NCI-H82 (cell line): ENCODE data around the gene LARGE1.

Experiments used
- DNase-seq: peaks from one replicate; lab custom pipeline; 2025; lab: John Stamatoyannopoulos, UW

The LARGE1 gene

DNA sequence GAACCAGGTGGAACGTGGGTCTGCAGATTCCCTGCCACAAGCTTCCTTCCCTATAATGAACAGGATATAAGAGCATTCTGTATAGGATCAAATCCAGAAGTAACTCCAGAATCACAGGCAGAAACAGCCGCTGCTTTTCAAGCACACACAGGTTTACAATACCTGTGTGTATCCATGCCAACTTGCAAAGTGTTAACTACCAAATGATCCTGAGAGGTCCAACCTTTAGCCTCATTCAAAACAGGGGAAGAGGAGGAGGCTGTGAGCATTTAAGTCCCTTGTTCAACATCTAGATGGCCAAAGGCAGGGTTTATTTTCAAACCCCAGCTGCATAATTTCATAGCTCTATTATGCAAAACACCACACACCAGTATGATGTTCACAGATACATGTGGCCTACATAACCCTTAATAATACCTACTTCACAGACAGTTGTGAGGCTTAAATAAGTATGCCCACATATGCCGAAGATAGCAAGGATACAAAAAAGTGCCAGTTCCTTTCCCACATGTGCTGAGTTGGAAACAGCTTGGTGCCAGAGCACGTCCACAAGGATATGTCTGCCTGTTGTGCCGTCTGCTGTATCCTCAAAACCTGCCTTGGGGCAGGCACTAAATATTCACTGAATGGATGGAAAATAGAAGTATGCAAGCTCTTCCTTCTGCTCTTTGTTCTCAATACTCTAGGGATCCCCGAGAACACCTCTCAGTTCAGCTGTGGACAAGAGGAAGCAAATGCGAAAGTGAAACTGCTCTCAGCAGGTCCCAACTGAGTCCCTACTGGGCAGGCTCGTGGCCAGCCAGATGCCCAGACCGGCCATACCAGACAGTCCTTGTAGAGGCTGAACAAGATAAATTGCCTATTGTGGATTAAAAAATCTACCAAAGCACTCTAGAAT, 66.8 kb downstream of the LARGE1 start:
- DNase-seq, result no peak

DNA sequence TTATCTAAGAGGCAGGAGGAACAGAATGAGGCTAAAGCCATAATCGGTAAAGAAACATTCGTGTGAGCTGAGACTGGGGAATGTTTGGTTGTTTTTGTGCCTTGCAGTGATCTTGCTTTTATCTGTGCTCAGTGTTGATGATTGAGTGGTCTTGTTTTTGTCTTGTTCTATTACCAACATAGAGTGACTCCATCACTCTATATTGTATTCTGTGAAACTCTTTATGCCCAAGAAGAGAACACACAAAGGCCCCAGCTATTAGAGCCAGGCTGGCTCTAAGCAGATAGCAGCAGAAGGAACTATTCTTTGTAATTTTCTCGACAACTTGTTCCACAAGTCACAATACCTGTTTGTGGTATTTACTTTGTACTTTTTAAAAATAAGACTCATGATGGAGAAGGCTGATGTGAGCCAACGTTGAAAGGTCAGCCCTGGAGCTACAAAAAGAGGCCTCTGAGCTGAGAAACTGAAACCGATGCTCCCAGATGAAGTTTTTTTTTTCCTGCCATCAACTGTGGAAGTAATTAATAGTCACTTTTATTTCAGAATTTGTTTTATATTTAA, 68.4 kb downstream of the LARGE1 start:
- no peak for DNase-seq

GRCh38 chr22:33851240-33851639, 69.0 kb downstream of the LARGE1 start:
- DNase-seq, result peak; percentile 27

GRCh38 chr22:33850724-33851123, 69.6 kb downstream of the LARGE1 start:
- peak; percentile 72 for DNase-seq

DNA sequence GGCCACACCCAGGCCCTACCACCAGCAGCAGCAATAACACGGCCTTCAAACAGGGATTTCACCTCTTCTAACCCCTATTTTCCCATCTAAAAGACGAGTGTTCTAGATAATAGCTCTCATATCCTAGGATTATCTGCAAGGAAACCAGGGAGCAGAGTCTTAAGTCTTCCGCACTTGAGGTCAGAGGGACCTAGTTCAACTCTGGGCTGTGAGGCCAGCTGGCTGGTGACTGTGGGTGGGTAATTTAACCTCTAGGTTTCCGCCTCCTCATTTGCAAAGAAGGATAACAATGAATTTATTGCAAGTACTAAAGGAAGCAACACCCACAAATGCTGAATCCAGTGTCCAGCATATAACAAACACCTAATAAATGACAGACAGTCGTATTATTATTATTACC, 70.1 kb downstream of the LARGE1 start:
- DNase-seq, result peak; percentile 88

DNA sequence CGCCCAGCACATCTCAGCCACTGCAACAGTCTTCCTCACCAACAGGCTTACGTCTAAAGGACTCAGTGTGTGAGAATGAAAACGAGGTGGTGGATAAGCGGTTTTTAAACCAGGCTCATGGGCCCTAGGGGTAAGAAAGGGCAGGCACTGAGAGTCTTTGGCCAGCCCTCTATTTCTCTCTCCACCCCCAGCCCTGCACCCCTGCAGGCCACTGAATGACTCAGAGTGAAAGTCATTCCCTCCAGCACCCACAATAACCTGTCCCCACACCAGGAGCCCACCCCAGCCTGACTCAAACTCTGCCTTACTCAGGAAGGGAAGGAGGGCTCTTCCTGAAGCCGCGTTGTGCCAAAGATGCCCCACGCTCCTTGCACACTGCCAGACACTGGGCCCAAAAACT, 72.0 kb downstream of the LARGE1 start:
- no peak for DNase-seq

DNA sequence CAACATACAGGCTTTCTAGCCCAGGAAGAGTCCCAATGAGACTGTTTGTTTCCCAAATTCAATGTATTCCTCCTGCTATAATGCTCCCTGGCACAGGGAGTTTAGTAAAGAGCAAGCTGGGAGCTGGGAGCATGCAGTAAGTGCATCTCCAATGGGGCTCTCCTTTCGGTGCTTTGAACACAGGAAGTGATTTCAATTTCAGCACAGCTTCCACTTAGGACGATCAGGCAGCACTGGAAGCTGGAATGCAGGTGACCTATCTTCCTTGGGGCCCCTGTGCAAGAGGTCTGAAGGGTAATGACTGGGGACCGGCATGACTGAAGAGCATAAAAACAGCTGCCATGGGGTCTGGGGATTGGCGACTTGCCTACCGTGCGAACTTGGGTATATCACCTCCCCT, 76.0 kb downstream of the LARGE1 start:
- no peak for DNase-seq

DNA sequence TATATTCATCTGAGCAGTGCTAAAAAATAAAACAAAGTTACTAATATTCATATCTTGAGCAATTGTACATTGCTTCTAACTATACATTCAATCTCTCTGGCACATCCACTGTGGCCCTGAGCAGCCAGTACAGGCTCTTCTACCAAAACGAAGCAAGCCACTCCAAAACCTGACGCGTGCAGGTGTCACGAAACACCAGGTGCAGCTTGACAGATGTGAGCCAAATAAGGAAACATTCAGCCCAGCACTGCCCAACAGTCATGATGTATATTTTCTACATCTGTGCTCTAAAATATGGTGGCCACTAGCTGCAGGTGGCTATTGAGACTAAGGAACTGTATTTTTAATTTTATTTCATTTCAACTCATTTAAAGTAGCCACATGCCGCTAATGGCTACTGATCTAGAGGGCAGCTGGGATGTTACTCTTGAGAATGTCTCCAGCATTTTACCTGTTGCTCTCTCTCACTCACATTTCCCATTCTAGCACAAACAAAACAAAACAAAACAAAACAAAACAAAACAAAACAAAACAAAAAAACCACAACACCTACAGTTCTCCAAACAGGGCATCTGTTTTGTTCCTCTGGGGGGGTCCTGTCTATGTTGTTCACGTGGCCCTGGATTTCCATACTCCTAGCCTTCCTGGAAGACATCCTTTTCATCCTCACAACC, 77.7 kb downstream of the LARGE1 start:
- DNase-seq, result peak; percentile 23

- peak; percentile 18 for DNase-seq
These were observed 78.3 kb downstream of the LARGE1 start for GRCh38 chr22:33842006-33842354.

- DNase-seq, result peak; percentile 95
These were observed 78.8 kb downstream of the LARGE1 start for GRCh38 chr22:33841281-33842005.

DNA sequence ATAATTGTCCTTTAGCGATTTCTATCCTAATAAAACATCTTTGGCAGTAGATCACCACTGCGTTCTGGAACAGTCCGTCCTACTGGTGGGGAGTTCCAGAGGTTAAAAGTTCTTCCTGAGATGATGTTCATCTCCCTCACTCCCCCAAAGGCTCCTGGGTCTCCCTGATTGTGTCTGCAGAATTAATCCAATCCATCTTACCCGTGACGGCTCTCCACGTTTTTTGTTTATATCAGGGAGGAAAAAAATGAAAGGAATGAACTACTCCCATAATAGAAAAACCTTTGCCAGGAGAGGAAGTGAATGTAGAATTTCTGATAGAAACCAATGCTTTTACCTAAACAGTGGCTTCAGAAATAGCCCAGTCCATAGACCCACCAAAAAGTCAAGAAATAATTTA, 81.6 kb downstream of the LARGE1 start:
- DNase-seq, result no peak

GRCh38 chr22:33837826-33838225, 82.5 kb downstream of the LARGE1 start:
- DNase-seq, result no peak

DNA sequence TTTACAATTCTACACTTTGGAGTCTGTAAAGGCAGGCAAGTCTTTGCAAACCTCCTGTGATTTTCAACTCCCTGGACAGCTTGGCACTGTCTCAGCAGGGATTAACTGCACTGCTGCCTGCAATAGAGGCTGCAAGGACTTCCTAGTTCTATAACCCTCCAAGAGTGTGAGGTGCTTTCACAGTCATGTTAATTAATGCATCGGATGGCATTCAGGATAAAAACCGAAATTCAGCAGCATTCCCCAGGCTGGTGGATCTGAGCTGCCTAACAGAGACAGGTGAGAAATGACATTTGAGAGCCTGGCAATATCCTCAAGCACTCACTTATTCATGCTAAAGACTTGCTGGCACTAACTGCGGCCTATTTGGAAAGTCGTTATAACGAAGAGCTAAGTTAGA, 85.0 kb downstream of the LARGE1 start:
- peak; percentile 71 for DNase-seq

GRCh38 chr22:33832558-33833151, 87.6 kb downstream of the LARGE1 start:
- DNase-seq, result peak; percentile 27

- peak; percentile 91 for DNase-seq
These were observed 88.6 kb downstream of the LARGE1 start for GRCh38 chr22:33831651-33832050.

DNA sequence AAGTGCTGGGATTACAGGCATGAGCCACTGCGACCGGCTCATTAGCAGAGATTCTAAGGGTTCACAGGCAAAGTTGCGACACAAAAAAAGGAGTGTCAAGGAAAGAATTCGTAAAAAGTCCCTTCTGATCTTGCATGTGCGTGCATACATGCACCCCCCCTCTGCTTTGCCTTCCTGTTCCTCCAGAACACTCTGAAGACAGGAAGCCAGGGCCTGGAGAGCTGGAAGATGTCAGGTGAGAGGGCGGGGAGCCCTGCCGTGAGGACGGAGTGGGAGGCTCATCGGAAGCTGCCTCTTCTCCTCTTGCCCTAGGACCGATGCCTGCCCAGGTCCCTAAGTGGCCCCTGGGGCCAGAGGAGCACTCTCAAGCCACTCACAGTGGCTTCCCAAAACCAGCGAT, 89.1 kb downstream of the LARGE1 start:
- no peak for DNase-seq

- DNase-seq, result peak; percentile 96
These were observed 90.6 kb downstream of the LARGE1 start for GRCh38 chr22:33829546-33830280.

- no peak for DNase-seq
These were observed 92.0 kb downstream of the LARGE1 start for GRCh38 chr22:33828302-33828701.

GRCh38 chr22:33825761-33826160, 94.5 kb downstream of the LARGE1 start:
- no peak for DNase-seq

GRCh38 chr22:33823552-33823951, 96.7 kb downstream of the LARGE1 start:
- peak; percentile 17 for DNase-seq

DNA sequence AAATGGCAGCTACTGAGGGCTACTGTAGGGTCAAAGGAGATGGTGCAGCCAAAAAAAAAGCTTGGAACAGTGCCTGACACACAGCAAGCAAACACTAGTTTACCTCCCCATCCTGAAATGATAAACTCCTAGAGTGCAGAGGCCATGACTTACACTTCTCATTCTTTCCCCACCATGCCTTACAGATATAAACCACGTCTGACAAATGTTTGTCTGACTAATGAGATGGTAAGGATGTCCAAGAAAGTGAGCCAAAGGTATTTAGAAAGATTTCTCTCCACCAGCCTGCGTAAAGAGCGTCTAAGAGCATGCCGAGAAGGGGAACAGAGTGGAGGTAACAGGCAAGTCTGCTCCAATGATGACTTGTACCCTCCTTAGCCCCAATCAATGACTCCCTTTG, 99.0 kb downstream of the LARGE1 start:
- no peak for DNase-seq
